Placental epithelial cell (primary cell): ENCODE results near the gene ABCD2. TPM values are rescaled to one million over a fixed set of nuclear protein-coding genes. Genes with fewer than 3 reads are reported as not detected.

Experiments
- small RNA-seq: library from RNA; depleted of rRNA; stranded (forward); fragments of <200 nt; gene quantifications from one replicate; pipeline ENCODE3, GENCODE V24; 2012
- total RNA-seq: library from RNA; depleted of rRNA; stranded (reverse); fragments of >200 nt; gene quantifications from 2 replicates; pipeline ENCODE4 v1.2.3, GENCODE V29; 2012

ABCD2 gene
- total RNA-seq, result not detected in 2 replicates

DNA sequence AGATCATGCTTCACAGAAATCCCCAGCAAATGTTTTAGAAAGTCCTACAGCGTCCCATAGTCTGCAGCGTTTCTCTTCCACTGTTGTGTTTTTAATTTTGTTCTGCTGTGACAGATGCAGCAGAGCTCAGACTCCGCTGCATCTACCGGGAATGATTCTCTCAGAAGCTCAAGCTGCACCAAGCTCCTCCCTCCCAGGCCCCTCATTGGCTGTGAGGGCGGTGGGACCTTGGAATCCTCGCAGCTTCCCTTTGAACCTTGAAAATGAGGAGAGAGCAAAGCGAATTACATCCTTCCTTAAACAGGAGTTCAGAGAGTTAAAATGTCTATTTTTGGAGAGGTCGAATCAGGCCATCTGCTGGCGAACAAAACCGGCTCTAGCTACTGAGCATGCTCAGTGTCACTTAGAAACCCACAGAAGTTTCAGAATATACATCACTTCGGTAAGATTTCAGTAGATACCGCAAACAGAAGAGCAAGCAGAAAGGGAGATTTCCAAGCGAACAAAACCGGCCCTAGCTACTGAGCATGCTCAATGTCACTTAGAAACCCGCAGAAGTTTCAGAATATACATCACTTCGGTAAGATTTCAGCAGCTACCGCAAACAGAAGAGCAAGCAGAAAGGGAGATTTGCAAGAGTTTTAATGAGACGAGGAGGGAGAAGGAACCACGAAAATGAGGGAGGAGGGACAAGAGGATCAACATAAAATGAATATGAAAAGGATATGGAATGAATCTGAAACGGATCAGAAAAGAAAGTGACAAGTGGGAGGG is at the start of gene ABCD2:
Gene ABCD2, minus strand, starts transcription at position 144 of the 774 bp plus-strand sequence. CDS start 188 bp downstream, outside the sequence.

Small RNA genes within 50 kb of the gene (small RNA-seq; reads per million reads assigned to genes)
- gene AC121334.2, result not detected

Other genes with a start within 250 kb of the ABCD2 start
- gene KIF21A, start 176.7 kb downstream of the ABCD2 start, total RNA-seq, result 5.5 and 9.2 TPM in 2 replicates